HEK293 (cell line): ENCODE measurements around the gene DDX23.

ENCODE experiments used
- CTCF ChIP-seq: fragments of 450-650 bp; formaldehyde crosslinking; IDR thresholded peaks from 2 replicates; pipeline ENCODE4 v1.5.1; 2016; ENCODE audit warnings: missing biosample characterization, missing genetic modification characterization
- KLF8 ChIP-seq: fragments of 450-650 bp; formaldehyde crosslinking; IDR thresholded peaks from 2 replicates; pipeline ENCODE4 v1.5.1; 2016; ENCODE audit warnings: missing biosample characterization, missing genetic modification characterization
- SP2 ChIP-seq: fragments of 450-650 bp; formaldehyde crosslinking; IDR thresholded peaks from 2 replicates; pipeline ENCODE4 v1.5.1; 2016; ENCODE audit warnings: missing biosample characterization, missing genetic modification characterization
- WT1 ChIP-seq: fragments of 450-650 bp; formaldehyde crosslinking; IDR thresholded peaks from 2 replicates; pipeline ENCODE4 v1.5.1; 2016; ENCODE audit warnings: missing biosample characterization, missing genetic modification characterization
- YY1 ChIP-seq: fragments of 450-650 bp; formaldehyde crosslinking; IDR thresholded peaks from 2 replicates; pipeline ENCODE4 v1.5.1; 2018; ENCODE audit warnings: missing biosample characterization, missing genetic modification characterization
- ZNF121 ChIP-seq: fragments of 450-650 bp; formaldehyde crosslinking; IDR thresholded peaks from 2 replicates; pipeline ENCODE4 v1.5.1; 2016; ENCODE audit warnings: missing biosample characterization, missing genetic modification characterization
- ZNF133 ChIP-seq: fragments of 450-650 bp; formaldehyde crosslinking; IDR thresholded peaks from 2 replicates; pipeline ENCODE4 v1.5.1; 2016; ENCODE audit warnings: missing biosample characterization, missing genetic modification characterization
- ZNF274 ChIP-seq, 2 experiments: fragments of 200-500 bp in 1 of 2; fragments of 450-650 bp in 1 of 2; sonication (Bioruptor generic) in 1 of 2; formaldehyde crosslinking in 1 of 2; IDR thresholded peaks; 2 replicates each; pipeline versions ENCODE4 v1.5.1 to v1.6.1; 2014 to 2016; ENCODE audit warnings: borderline replicate concordance in 1 of 2, inconsistent platforms in 1 of 2, low read length in 1 of 2, missing biosample characterization in 1 of 2, missing genetic modification characterization in 1 of 2
- ZNF585B ChIP-seq: fragments of 450-650 bp; formaldehyde crosslinking; IDR thresholded peaks from 2 replicates; pipeline ENCODE4 v1.5.1; 2016; ENCODE audit warnings: missing biosample characterization, missing genetic modification characterization
- ZNF610 ChIP-seq: fragments of 450-650 bp; formaldehyde crosslinking; IDR thresholded peaks from 2 replicates; pipeline ENCODE4 v1.5.1; 2016; ENCODE audit warnings: missing biosample characterization, missing genetic modification characterization, borderline replicate concordance
- ZNF692 ChIP-seq: fragments of 450-650 bp; formaldehyde crosslinking; IDR thresholded peaks from 2 replicates; pipeline ENCODE4 v1.5.1; 2016; ENCODE audit warnings: missing biosample characterization, missing genetic modification characterization
- TF ChIP-seq, protein P1 (sequence below): fragments of 450-650 bp; formaldehyde crosslinking; IDR thresholded peaks from 2 replicates; pipeline ENCODE4 v1.5.1; 2016; ENCODE audit warnings: missing biosample characterization, missing genetic modification characterization
- TF ChIP-seq, protein P2 (sequence below): fragments of 450-650 bp; formaldehyde crosslinking; IDR thresholded peaks from 2 replicates; pipeline ENCODE4 v1.5.1; 2016; ENCODE audit warnings: missing biosample characterization, missing genetic modification characterization, low read depth

- TF ChIP-seq CTCF (tag by site-specific recombination), result no peak
- no peak for TF ChIP-seq WT1 (tag by site-specific recombination)
- no peak for TF ChIP-seq ZNF133 (tag by site-specific recombination)
- TF ChIP-seq ZNF274 (IDR thresholded peaks at IDR 0.05; ENCODE audit: low read length), result no peak
- no peak for TF ChIP-seq ZNF274 (tag by site-specific recombination; IDR thresholded peaks at IDR 0.05; ENCODE audit: borderline replicate concordance)
- no peak for TF ChIP-seq ZNF610
- TF ChIP-seq SP2 (tag by site-specific recombination), result no peak
- TF ChIP-seq, protein P1, sequence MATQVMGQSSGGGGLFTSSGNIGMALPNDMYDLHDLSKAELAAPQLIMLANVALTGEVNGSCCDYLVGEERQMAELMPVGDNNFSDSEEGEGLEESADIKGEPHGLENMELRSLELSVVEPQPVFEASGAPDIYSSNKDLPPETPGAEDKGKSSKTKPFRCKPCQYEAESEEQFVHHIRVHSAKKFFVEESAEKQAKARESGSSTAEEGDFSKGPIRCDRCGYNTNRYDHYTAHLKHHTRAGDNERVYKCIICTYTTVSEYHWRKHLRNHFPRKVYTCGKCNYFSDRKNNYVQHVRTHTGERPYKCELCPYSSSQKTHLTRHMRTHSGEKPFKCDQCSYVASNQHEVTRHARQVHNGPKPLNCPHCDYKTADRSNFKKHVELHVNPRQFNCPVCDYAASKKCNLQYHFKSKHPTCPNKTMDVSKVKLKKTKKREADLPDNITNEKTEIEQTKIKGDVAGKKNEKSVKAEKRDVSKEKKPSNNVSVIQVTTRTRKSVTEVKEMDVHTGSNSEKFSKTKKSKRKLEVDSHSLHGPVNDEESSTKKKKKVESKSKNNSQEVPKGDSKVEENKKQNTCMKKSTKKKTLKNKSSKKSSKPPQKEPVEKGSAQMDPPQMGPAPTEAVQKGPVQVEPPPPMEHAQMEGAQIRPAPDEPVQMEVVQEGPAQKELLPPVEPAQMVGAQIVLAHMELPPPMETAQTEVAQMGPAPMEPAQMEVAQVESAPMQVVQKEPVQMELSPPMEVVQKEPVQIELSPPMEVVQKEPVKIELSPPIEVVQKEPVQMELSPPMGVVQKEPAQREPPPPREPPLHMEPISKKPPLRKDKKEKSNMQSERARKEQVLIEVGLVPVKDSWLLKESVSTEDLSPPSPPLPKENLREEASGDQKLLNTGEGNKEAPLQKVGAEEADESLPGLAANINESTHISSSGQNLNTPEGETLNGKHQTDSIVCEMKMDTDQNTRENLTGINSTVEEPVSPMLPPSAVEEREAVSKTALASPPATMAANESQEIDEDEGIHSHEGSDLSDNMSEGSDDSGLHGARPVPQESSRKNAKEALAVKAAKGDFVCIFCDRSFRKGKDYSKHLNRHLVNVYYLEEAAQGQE (tag by site-specific recombination), result no peak
- no peak for TF ChIP-seq ZNF121
- TF ChIP-seq, protein P2, sequence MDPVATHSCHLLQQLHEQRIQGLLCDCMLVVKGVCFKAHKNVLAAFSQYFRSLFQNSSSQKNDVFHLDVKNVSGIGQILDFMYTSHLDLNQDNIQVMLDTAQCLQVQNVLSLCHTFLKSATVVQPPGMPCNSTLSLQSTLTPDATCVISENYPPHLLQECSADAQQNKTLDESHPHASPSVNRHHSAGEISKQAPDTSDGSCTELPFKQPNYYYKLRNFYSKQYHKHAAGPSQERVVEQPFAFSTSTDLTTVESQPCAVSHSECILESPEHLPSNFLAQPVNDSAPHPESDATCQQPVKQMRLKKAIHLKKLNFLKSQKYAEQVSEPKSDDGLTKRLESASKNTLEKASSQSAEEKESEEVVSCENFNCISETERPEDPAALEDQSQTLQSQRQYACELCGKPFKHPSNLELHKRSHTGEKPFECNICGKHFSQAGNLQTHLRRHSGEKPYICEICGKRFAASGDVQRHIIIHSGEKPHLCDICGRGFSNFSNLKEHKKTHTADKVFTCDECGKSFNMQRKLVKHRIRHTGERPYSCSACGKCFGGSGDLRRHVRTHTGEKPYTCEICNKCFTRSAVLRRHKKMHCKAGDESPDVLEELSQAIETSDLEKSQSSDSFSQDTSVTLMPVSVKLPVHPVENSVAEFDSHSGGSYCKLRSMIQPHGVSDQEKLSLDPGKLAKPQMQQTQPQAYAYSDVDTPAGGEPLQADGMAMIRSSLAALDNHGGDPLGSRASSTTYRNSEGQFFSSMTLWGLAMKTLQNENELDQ (tag by site-specific recombination), result no peak
- TF ChIP-seq YY1, result no peak
- no peak for TF ChIP-seq ZNF692 (tag by site-specific recombination)
- no peak for TF ChIP-seq KLF8 (tag by site-specific recombination)
- TF ChIP-seq ZNF585B, result no peak
These were observed 29.8 kb upstream of the DDX23 start for GRCh38 chr12:48881686-48882314.
